ENCODE results near the gene TMEM164. TPM values are rescaled to one million over a fixed set of nuclear protein-coding genes. Genes with fewer than 3 reads are reported as not detected.

TMEM164 gene
- total and polyA plus RNA-seq, 10 of the 15 experiments (the other 5 are each of a cell fraction or from before 2014, with no cell fraction given) = 0.61 to 18.3 (median 7.0) TPM

GRCh38 chrX:110036162-110037033 lies 33.5 kb downstream of the TMEM164 start:
- H3K9ac ChIP-seq (ENCODE audit: control insufficient read depth, insufficient read depth, low read length) = no peak overlapping the region
- H4K20me1 ChIP-seq (ENCODE audit: control insufficient read depth, insufficient read depth) = no peaks in the 10 kb centered on the region
- ATAC-seq (peak; percentile 42), DNase-seq (ENCODE audit: low read depth, low spot score) (no peak), FAIRE-seq (no peak)
- H3K4me1 ChIP-seq (ENCODE audit: control insufficient read depth, insufficient read depth, low read length) = no peaks in the 10 kb centered on the region
- no peaks in the 10 kb centered on the region for H3K36me3 ChIP-seq (ENCODE audit: control insufficient read depth in 2 of 2, insufficient read depth in 2 of 2, low read length in 1 of 2)
- no peak overlapping the region for H3K27ac ChIP-seq (ENCODE audit: control insufficient read depth, insufficient read depth)
- 46% methylated on average over 3 of the region's 3 CpGs for WGBS (ENCODE audit: insufficient coverage, insufficient replicate concordance, low lambda C conversion rate, missing lambda C conversion rate)
- no peak overlapping the region for H3K4me3 ChIP-seq
- no peak overlapping the region for H2AFZ ChIP-seq (ENCODE audit: control insufficient read depth, low read depth, low read length)
- no peaks in the 10 kb centered on the region for H3K9me3 ChIP-seq (replicated peaks; ENCODE audit: control insufficient read depth, insufficient read depth, low read length)
- POLR2A ChIA-PET = no interaction called here
- SMC1A ChIA-PET (ENCODE audit: uncharacterized antibody, unreplicated experiment) = interaction anchor here (1.2 kb wide), 2 partner anchors 10 to 15 kb away, joined by 3 to 5 read pairs; no protein-coding TSS in a partner anchor
- no peak overlapping the region for H3K4me2 ChIP-seq (ENCODE audit: control insufficient read depth, insufficient read depth)
- intact Hi-C loops (cut with micrococcal nuclease; ENCODE audit: unreplicated experiment) = no loop called here
- BruUV-seq (replicated peaks) = no TSS peak
- H3K79me2 ChIP-seq (ENCODE audit: control insufficient read depth, insufficient read depth, low read length) = no peaks in the 10 kb centered on the region
- in situ Hi-C loops (cut with MboI) = no loop called here
- TF ChIP-seq RUNX3 (IDR thresholded peaks at IDR 0.05; ENCODE audit: low read length) = peak; percentile 55
- TF ChIP-seq SPI1 (IDR thresholded peaks at IDR 0.05; ENCODE audit: borderline replicate concordance, insufficient read depth, low read depth, low read length) = peak; percentile 43; the same call in 1 of the 2 replicates
- TF ChIP-seq MEF2B (IDR thresholded peaks at IDR 0.05; ENCODE audit: partially characterized antibody, poor library complexity, severe bottlenecking) = no peak
- TF ChIP-seq GATAD2B (conservative IDR thresholded peaks at IDR 0.05; ENCODE audit: low read depth) = no peak
- CTCF ChIA-PET = interaction anchor here (1.2 to 1.7 kb wide), 2 partner anchors 9 to 11 kb away, joined by 3 to 4 read pairs; no protein-coding TSS in a partner anchor
- RAD21 ChIA-PET (ENCODE audit: unreplicated experiment) = interaction anchor here (1.2 kb wide), 1 partner anchor 12 kb away, joined by 3 read pairs; no protein-coding TSS in a partner anchor
- no peaks in the 10 kb centered on the region for H3K27me3 ChIP-seq (replicated peaks in 1 of 2; ENCODE audit: control insufficient read depth in 2 of 2, insufficient read depth in 2 of 2, low read length in 1 of 2)

- Histone ChIP-seq H3K4me2 (ENCODE audit: control insufficient read depth, insufficient read depth) (no peak overlapping the region), H3K79me2 (ENCODE audit: control insufficient read depth, insufficient read depth, low read length) (no peaks in the 10 kb centered on the region), H2AFZ (ENCODE audit: control insufficient read depth, low read depth, low read length) (no peak overlapping the region), H3K4me3 (no peak overlapping the region), H3K4me1 (ENCODE audit: control insufficient read depth, insufficient read depth, low read length) (no peaks in the 10 kb centered on the region), H4K20me1 (ENCODE audit: control insufficient read depth, insufficient read depth) (no peaks in the 10 kb centered on the region), H3K9ac (ENCODE audit: control insufficient read depth, insufficient read depth, low read length) (no peak overlapping the region), H3K36me3 (ENCODE audit: control insufficient read depth in 2 of 2, insufficient read depth in 2 of 2, low read length in 1 of 2) (no peaks in the 10 kb centered on the region), H3K27me3 (replicated peaks in 1 of 2; ENCODE audit: control insufficient read depth in 2 of 2, insufficient read depth in 2 of 2, low read length in 1 of 2) (no peaks in the 10 kb centered on the region), H3K27ac (ENCODE audit: control insufficient read depth, insufficient read depth) (no peak overlapping the region), H3K9me3 (replicated peaks; ENCODE audit: control insufficient read depth, insufficient read depth, low read length) (no peaks in the 10 kb centered on the region)
- DNase-seq (ENCODE audit: low read depth, low spot score) = no peak
- no peak for ATAC-seq
- no TSS peak for BruUV-seq (replicated peaks)
- intact Hi-C loops (cut with micrococcal nuclease; ENCODE audit: unreplicated experiment) = no loop called here
- ChIA-PET CTCF (no interaction called here), POLR2A (no interaction called here), RAD21 (ENCODE audit: unreplicated experiment) (no interaction called here), SMC1A (ENCODE audit: uncharacterized antibody, unreplicated experiment) (interaction anchor here (1.2 kb wide), 2 partner anchors 10 to 14 kb away, joined by 3 to 5 read pairs; no protein-coding TSS in a partner anchor)
- no peak for FAIRE-seq
- no peak for TF ChIP-seq HCFC1 (IDR thresholded peaks at IDR 0.05; ENCODE audit: low read length)
- TF ChIP-seq MYB (IDR thresholded peaks at IDR 0.05; ENCODE audit: borderline replicate concordance, low read depth, low read length) = no peak
- TF ChIP-seq ETV6 (conservative IDR thresholded peaks at IDR 0.05 in 1 of 2, IDR thresholded peaks at IDR 0.05 in 1 of 2; ENCODE audit: borderline replicate concordance in 1 of 2, low read depth in 1 of 2) = no peak
- TF ChIP-seq CHD2 (IDR thresholded peaks at IDR 0.05; ENCODE audit: borderline replicate concordance, low read depth, low read length) = no peak
- no peak for TF ChIP-seq ZBTB40 (IDR thresholded peaks at IDR 0.05; ENCODE audit: borderline replicate concordance)
- TF ChIP-seq DPF2 (IDR thresholded peaks at IDR 0.05) = no peak
- in situ Hi-C loops (cut with MboI) = no loop called here
- WGBS (ENCODE audit: insufficient coverage, insufficient replicate concordance, low lambda C conversion rate, missing lambda C conversion rate) = 81% methylated on average over 2 of the region's 2 CpGs
Observed at GRCh38 chrX:110037178-110037577, 34.3 kb downstream of the TMEM164 start.

Data from GM12878 (cell line).